ENCODE results near the gene MACROD2. TPM values are rescaled to one million over a fixed set of nuclear protein-coding genes. Genes with fewer than 3 reads are reported as not detected.

Gene MACROD2
- total and polyA plus RNA-seq, 2 of the 4 experiments (the other 2 are of a cell fraction): not detected

GRCh38 chr20:14064333-14064732 is 69.0 kb downstream of the MACROD2 start:
- Histone ChIP-seq H4K91ac (ENCODE audit: insufficient read depth, low read depth, low read length) (no peak overlapping the region), H4K8ac (ENCODE audit: low read depth in 2 of 2, low read length in 2 of 2) (no peak overlapping the region), H4K20me1 (ENCODE audit: insufficient read depth, low read length) (no peaks in the 10 kb centered on the region), H3K27ac (ENCODE audit: insufficient read depth, low read length) (no peak overlapping the region), H4K5ac (ENCODE audit: low read depth, low read length) (no peak overlapping the region), H2BK120ac (ENCODE audit: low read depth, low read length) (no peak overlapping the region), H3K9me1 (ENCODE audit: insufficient read depth, low read length) (no peaks in the 10 kb centered on the region), H2AK5ac (ENCODE audit: low read depth, low read length) (no peak overlapping the region), H3K56ac (ENCODE audit: extremely low read depth, insufficient read depth, low read length) (no peak overlapping the region), H3K9me3 (ENCODE audit: control insufficient read depth, insufficient read depth, low read length) (no peaks in the 10 kb centered on the region), H2AFZ (replicated peaks; ENCODE audit: low read length, poor library complexity) (no peak overlapping the region), H3K4me3 (ENCODE audit: insufficient read depth, low read depth, low read length) (no peak overlapping the region), H2BK15ac (ENCODE audit: low read depth, low read length) (no peak overlapping the region), H3K4ac (ENCODE audit: low read depth, low read length) (no peak overlapping the region), H3K4me2 (ENCODE audit: low read depth, low read length) (no peak overlapping the region), H3K23ac (ENCODE audit: low read depth, low read length) (no peak overlapping the region), H2BK20ac (ENCODE audit: low read depth, low read length) (no peak overlapping the region), H3K4me1 (ENCODE audit: control insufficient read depth, insufficient read depth, low read length) (no peaks in the 10 kb centered on the region), H2AK9ac (replicated peaks; ENCODE audit: low read depth, low read length, poor library complexity) (no peak overlapping the region), H3K9ac (ENCODE audit: low read depth, low read length) (no peak overlapping the region), H3K27me3 (ENCODE audit: control insufficient read depth, insufficient read depth, low read length) (no peaks in the 10 kb centered on the region), H2BK5ac (ENCODE audit: low read depth, low read length, poor library complexity, severe bottlenecking) (no peak overlapping the region), H3K79me1 (ENCODE audit: low read depth in 1 of 2, low read length in 2 of 2) (no peaks in the 10 kb centered on the region), H3K18ac (ENCODE audit: low read depth, low read length) (no peak overlapping the region), H3K36me3 (ENCODE audit: control insufficient read depth, insufficient read depth, low read length) (no peaks in the 10 kb centered on the region), H3K14ac (replicated peaks; ENCODE audit: low read depth, low read length) (no peak overlapping the region)
- BruUV-seq (replicated peaks): no TSS peak
- no peak for ATAC-seq (ENCODE audit: low read depth)
- intact Hi-C loops (cut with micrococcal nuclease): no loop called here
- WGBS, 2 experiments (ENCODE audit: extremely low coverage in 2 of 2, insufficient read length in 1 of 2): 67% methylated on average over 1 of the region's 3 CpGs; no CpG with 5 or more reads in 1 of the 2 experiments
- TF ChIP-seq BHLHE40 (IDR thresholded peaks at IDR 0.05; ENCODE audit: low read depth, low read length): no peak
- no peak for TF ChIP-seq CEBPB (IDR thresholded peaks at IDR 0.05; ENCODE audit: low read depth, low read length)
- TF ChIP-seq CHD1 (IDR thresholded peaks at IDR 0.05; ENCODE audit: low read depth, low read length): no peak
- TF ChIP-seq RAD21 (IDR thresholded peaks at IDR 0.05; ENCODE audit: low read length): no peak
- TF ChIP-seq POLR2A (IDR thresholded peaks at IDR 0.05; ENCODE audit: low read depth, low read length): no peak
- no peak for TF ChIP-seq CTCF (conservative IDR thresholded peaks at IDR 0.05; ENCODE audit: low read depth, low read length)
- no peak for TF ChIP-seq FOS (IDR thresholded peaks at IDR 0.05; ENCODE audit: low read depth, low read length)
- no peak for TF ChIP-seq SMC3 (IDR thresholded peaks at IDR 0.05; ENCODE audit: low read depth, low read length)
- no peak for TF ChIP-seq MAZ (IDR thresholded peaks at IDR 0.05; ENCODE audit: borderline replicate concordance, low read depth, low read length)
- TF ChIP-seq MAFK (IDR thresholded peaks at IDR 0.05; ENCODE audit: low read depth, low read length): no peak
- no peak for TF ChIP-seq NFE2L2 (IDR thresholded peaks at IDR 0.05; ENCODE audit: low read depth, low read length)
- no peak for TF ChIP-seq RFX5 (IDR thresholded peaks at IDR 0.05; ENCODE audit: low read depth, low read length)
- TF ChIP-seq MXI1 (IDR thresholded peaks at IDR 0.05; ENCODE audit: borderline replicate concordance, low read depth, low read length): no peak
- no peak for TF ChIP-seq USF2 (IDR thresholded peaks at IDR 0.05; ENCODE audit: low read depth, low read length)
- TF ChIP-seq, protein P1, sequence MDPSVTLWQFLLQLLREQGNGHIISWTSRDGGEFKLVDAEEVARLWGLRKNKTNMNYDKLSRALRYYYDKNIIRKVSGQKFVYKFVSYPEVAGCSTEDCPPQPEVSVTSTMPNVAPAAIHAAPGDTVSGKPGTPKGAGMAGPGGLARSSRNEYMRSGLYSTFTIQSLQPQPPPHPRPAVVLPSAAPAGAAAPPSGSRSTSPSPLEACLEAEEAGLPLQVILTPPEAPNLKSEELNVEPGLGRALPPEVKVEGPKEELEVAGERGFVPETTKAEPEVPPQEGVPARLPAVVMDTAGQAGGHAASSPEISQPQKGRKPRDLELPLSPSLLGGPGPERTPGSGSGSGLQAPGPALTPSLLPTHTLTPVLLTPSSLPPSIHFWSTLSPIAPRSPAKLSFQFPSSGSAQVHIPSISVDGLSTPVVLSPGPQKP (IDR thresholded peaks at IDR 0.05; ENCODE audit: borderline replicate concordance, low read depth, low read length): no peak
- TF ChIP-seq RCOR1 (IDR thresholded peaks at IDR 0.05; ENCODE audit: insufficient replicate concordance, low read length): no peak
- POLR2A ChIA-PET (ENCODE audit: unreplicated experiment): no interaction called here
- dilution Hi-C loops (cut with HindIII; ENCODE audit: low sequenced_read_pairs, unreplicated experiment): no loop called here
- CTCF ChIA-PET: no interaction called here
- in situ Hi-C loops (cut with MboI; ENCODE audit: low sequenced_read_pairs): loop anchor here (5.0 kb wide), 1 partner anchor 242 kb away; no protein-coding TSS in a partner anchor
- DNase-seq: no peak

Measured in IMR-90 (cell line).